PC-3 (cell line): Measurements from ENCODE around the gene RENBP. TPM values are rescaled to one million over a fixed set of nuclear protein-coding genes. Genes with fewer than 3 reads are reported as not detected.

Experiments
- ATAC-seq: fragments of 200-7000 bp; cut with Tn5 transposase; 2 replicates; pipeline ENCODE4 v1.9.1; 2020; ENCODE audit warnings: mild to moderate bottlenecking, moderate library complexity
- Bru-seq: library from RNA; stranded (reverse); fragments of 400-500 nt; gene quantifications from one replicate; lab custom pipeline; 2021; lab: Mats Ljungman, UMichigan
- BruChase-seq, 2 experiments: library from RNA; stranded (reverse); fragments of 400-500 nt; gene quantifications; one replicate each; lab custom pipeline; 2021; lab: Mats Ljungman, UMichigan
- BruUV-seq: library from RNA; stranded (reverse); fragments of 400-500 nt; replicated peaks from 2 replicates; lab custom pipeline; 2021; lab: Mats Ljungman, UMichigan
- CTCF ChIA-PET: fragments of 300-600 bp; sonication (Branson Sonifier 250); formaldehyde crosslinking; loops from one replicate; lab custom pipeline; 2022; ENCODE audit warnings: antibody characterized with exemption; lab: Charles Lee
- POLR2A ChIA-PET: fragments of 300-600 bp; sonication (Branson Sonifier 250); formaldehyde crosslinking; loops from one replicate; lab custom pipeline; 2022; ENCODE audit warnings: antibody characterized with exemption; ENCODE audit not compliant: unreplicated experiment; lab: Charles Lee
- DNase-seq: peaks from one replicate; pipeline ENCODE4 v3.0.0-alpha.2; 2015
- H2AFZ ChIP-seq: fragments of 300-600 bp; sonication (generic); 2 replicates; pipeline ENCODE4 v1.6.0; 2016; ENCODE audit warnings: antibody characterized with exemption, low read length
- H3F3A ChIP-seq: fragments of 300-600 bp; sonication (generic); one replicate; pipeline ENCODE4 v1.6.0; 2017; ENCODE audit warnings: antibody characterized with exemption, low read length, control low read depth, mild to moderate bottlenecking; ENCODE audit not compliant: unreplicated experiment
- H3K27ac ChIP-seq: fragments of 300-600 bp; sonication (generic); 2 replicates; pipeline ENCODE4 v1.5.1; 2016; ENCODE audit warnings: mild to moderate bottlenecking, low read length
- H3K27me3 ChIP-seq: fragments of 300-600 bp; sonication (generic); 2 replicates; pipeline ENCODE4 v1.6.1; 2016; ENCODE audit warnings: low read length, mixed read lengths
- H3K36me3 ChIP-seq: fragments of 300-600 bp; sonication (generic); 2 replicates; pipeline ENCODE4 v1.6.1; 2016; ENCODE audit warnings: low read depth, mixed run types, low read length, mixed read lengths
- H3K4me1 ChIP-seq: fragments of 300-600 bp; sonication (generic); 2 replicates; pipeline ENCODE4 v1.5.1; 2016; ENCODE audit warnings: low read length; ENCODE audit not compliant: insufficient read depth
- H3K4me2 ChIP-seq: fragments of 300-600 bp; sonication (generic); 2 replicates; pipeline ENCODE4 v1.6.0; 2016; ENCODE audit warnings: low read length
- H3K4me3 ChIP-seq: fragments of 300-600 bp; sonication (generic); 2 replicates; pipeline ENCODE4 v1.5.1; 2016; ENCODE audit warnings: mild to moderate bottlenecking, low read length, mixed read lengths
- H3K79me2 ChIP-seq: fragments of 300-600 bp; sonication (generic); 2 replicates; pipeline ENCODE4 v1.6.1; 2017; ENCODE audit warnings: low read length, mixed read lengths
- H3K9ac ChIP-seq: fragments of 300-600 bp; sonication (generic); 2 replicates; pipeline ENCODE4 v1.6.0; 2016; ENCODE audit warnings: mild to moderate bottlenecking, low read length
- H3K9me2 ChIP-seq: fragments of 300-600 bp; sonication (generic); replicated peaks from 2 replicates; pipeline ENCODE4 v1.6.1; 2016; ENCODE audit warnings: mixed run types, low read length, mixed read lengths
- H3K9me3 ChIP-seq: fragments of 300-600 bp; sonication (generic); 2 replicates; pipeline ENCODE4 v1.6.1; 2016; ENCODE audit warnings: low read length, mixed read lengths
- H4K20me1 ChIP-seq: fragments of 300-600 bp; sonication (generic); 2 replicates; pipeline ENCODE4 v1.6.1; 2016; ENCODE audit warnings: low read length, mixed read lengths
- EZH2 ChIP-seq: fragments of 300-600 bp; sonication (generic); IDR thresholded peaks from one replicate; pipeline ENCODE4 v1.6.1; 2017; ENCODE audit warnings: antibody characterized with exemption, mild to moderate bottlenecking, low read length; ENCODE audit not compliant: unreplicated experiment
- EZH2phosphoT487 ChIP-seq: fragments of 300-600 bp; sonication (generic); IDR thresholded peaks from 2 replicates; pipeline ENCODE4 v1.6.1; 2018; ENCODE audit warnings: mild to moderate bottlenecking, antibody characterized with exemption, low read length, borderline replicate concordance
- intact Hi-C: fragments of 100-400 bp; cut with micrococcal nuclease; formaldehyde crosslinking; loops from 2 replicates; pipeline ENCODE4 v1.9.0; 2023
- long read RNA-seq: library from polyadenylated mRNA; unstranded; transcript quantifications from one replicate; pipeline ENCODE4 v2.0.0, GENCODE V29; 2021; ENCODE audit not compliant: unreplicated experiment
- total RNA-seq: library from RNA; depleted of rRNA; stranded (reverse); fragments of >200 nt; gene quantifications from 2 replicates; pipeline ENCODE4 v1.2.3, GENCODE V29; 2014; rRNA removed
- TF ChIP-seq, protein P1 (sequence below): fragments of 300-600 bp; sonication (generic); conservative IDR thresholded peaks from 2 replicates; pipeline ENCODE4 v1.5.1; 2017; ENCODE audit warnings: antibody characterized with exemption, low read depth, mild to moderate bottlenecking, low read length

RENBP gene
- 3.7 TPM in 1 of 2 replicates, not detected in the other for total RNA-seq
- percentile 21 among the genes with signal in this experiment for Bru-seq, nascent RNA
- BruChase-seq, experiment 1, labeled RNA remaining after a 6-hour chase, result percentile 37 among the genes with signal in this experiment
- BruChase-seq, experiment 2, labeled RNA remaining after a 2-hour chase, result percentile 33 among the genes with signal in this experiment
- long read RNA-seq, result 0 reads

DNA sequence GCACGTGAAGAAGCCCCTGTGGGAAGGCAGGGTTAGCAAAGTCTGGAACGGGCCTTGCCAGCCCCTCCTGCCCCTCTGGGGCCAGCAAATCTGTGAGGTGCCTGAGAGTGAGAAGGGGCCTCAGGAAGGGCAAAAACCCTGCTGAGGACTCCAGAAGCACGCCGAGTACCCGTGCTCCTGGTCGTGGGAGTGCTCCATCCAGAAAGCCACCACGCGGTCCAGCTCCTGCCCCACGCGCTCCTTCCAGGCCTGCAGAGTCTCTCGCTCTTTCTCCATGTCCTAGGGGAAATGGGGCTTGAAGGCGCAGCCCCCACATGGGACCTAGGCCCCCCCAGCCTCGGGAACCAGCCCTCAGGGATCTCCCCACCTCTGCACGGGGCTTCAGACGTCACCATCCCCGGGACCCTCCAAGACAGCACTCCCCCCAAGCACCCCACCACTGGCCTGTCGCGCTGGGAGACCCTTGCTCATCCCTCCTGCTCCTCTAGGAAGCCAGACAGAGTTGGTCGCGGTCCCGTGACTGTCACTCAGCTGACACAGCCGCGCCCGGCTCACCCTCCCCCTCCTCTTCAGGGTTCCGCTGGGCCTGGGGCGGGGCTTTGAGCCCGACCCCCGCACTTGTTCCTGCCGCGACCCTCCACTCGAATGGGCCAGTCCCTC, at the start of gene RENBP:
TSS of gene RENBP (minus strand) at position 504 of the 660 bp plus-strand sequence. CDS start at position 471, 33 bp downstream.
- no peak within 1 kb of the TSS for H3K4me2 ChIP-seq
- H4K20me1 ChIP-seq, result no peaks in the 10 kb centered on the region
- H3K79me2 ChIP-seq, result no peaks in the 10 kb centered on the region
- POLR2A ChIA-PET, result no interaction called here
- no TSS peak for BruUV-seq
- no peak for TF ChIP-seq EZH2
- no peak for TF ChIP-seq EZH2phosphoT487
- TF ChIP-seq, protein P1, sequence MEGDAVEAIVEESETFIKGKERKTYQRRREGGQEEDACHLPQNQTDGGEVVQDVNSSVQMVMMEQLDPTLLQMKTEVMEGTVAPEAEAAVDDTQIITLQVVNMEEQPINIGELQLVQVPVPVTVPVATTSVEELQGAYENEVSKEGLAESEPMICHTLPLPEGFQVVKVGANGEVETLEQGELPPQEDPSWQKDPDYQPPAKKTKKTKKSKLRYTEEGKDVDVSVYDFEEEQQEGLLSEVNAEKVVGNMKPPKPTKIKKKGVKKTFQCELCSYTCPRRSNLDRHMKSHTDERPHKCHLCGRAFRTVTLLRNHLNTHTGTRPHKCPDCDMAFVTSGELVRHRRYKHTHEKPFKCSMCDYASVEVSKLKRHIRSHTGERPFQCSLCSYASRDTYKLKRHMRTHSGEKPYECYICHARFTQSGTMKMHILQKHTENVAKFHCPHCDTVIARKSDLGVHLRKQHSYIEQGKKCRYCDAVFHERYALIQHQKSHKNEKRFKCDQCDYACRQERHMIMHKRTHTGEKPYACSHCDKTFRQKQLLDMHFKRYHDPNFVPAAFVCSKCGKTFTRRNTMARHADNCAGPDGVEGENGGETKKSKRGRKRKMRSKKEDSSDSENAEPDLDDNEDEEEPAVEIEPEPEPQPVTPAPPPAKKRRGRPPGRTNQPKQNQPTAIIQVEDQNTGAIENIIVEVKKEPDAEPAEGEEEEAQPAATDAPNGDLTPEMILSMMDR, result no peak
- CTCF ChIA-PET, result no interaction called here
- no peak within 1 kb of the TSS for H2AFZ ChIP-seq
- no peaks in the 10 kb centered on the region for H3K9me2 ChIP-seq
- intact Hi-C loops, result no loop called here
- H3F3A ChIP-seq, result no peaks in the 10 kb centered on the region
- H3K27me3 ChIP-seq, result no peaks in the 10 kb centered on the region
- H3K4me3 ChIP-seq, result no peak within 1 kb of the TSS
- no peaks in the 10 kb centered on the region for H3K9me3 ChIP-seq
- H3K36me3 ChIP-seq, result no peaks in the 10 kb centered on the region; the same call in 1 of the 2 replicates
- H3K27ac ChIP-seq, result no peak within 1 kb of the TSS
- H3K4me1 ChIP-seq, result no peaks in the 10 kb centered on the region
- H3K9ac ChIP-seq, result no peak within 1 kb of the TSS
- no peak for DNase-seq
- no peak for ATAC-seq

DNA sequence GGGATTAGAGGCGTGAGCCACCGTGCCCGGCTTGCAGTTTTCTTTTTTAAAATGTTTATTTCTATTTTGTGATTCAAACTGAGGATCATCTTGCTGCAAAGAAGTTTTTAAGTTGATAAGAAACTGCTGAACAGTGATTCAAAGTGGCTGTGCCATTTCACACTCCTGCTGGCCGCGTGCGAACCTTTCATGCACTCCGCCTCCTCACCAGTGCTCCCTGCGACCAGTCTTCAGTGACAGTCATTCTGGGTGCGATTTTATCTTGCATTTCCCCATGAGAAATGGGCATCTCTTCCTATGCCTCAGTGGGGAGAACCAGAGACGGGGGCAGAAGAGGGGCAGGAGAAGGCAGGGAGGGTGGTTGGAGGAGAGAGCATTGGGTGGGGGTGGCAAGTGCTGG, 49.5 kb upstream of the RENBP start:
- Histone ChIP-seq H3K79me2 (no peaks in the 10 kb centered on the region), H3K4me3 (no peak overlapping the region), H4K20me1 (no peaks in the 10 kb centered on the region), H3F3A (no peaks in the 10 kb centered on the region), H3K4me1 (no peaks in the 10 kb centered on the region), H3K9me3 (no peaks in the 10 kb centered on the region), H3K9ac (no peak overlapping the region), H3K27me3 (no peaks in the 10 kb centered on the region), H3K36me3 (no peaks in the 10 kb centered on the region), H2AFZ (no peak overlapping the region), H3K9me2 (no peaks in the 10 kb centered on the region), H3K4me2 (no peak overlapping the region), H3K27ac (no peak overlapping the region)
- BruUV-seq, result no TSS peak
- no peak for ATAC-seq
- POLR2A ChIA-PET, result no interaction called here
- intact Hi-C loops, result no loop called here
- TF ChIP-seq, protein P1, result no peak
- TF ChIP-seq EZH2 (no peak), EZH2phosphoT487 (no peak)
- no peak for DNase-seq
- CTCF ChIA-PET, result no interaction called here

DNA sequence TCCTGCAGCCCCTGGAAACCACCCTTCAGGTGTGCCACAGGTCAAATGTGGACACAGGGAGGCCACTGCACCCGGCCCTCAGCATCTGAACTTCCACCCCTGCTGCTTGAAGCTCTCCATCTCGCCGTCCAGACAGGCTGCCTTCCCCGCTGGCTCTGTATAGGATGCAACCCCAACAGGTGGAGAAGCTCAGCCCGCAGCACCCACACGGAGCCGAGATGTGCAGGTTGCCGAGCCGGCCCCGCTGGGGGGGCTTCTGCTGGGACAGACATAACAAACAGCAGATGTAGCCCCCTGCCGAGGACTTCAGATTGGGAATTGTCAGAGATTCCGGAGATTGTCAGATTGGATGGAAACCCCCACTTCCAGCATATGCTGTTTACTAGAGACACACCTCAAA, 48.6 kb upstream of the RENBP start:
- H3K36me3 ChIP-seq, result no peaks in the 10 kb centered on the region
- POLR2A ChIA-PET, result no interaction called here
- CTCF ChIA-PET, result no interaction called here
- H3K9me3 ChIP-seq, result no peaks in the 10 kb centered on the region
- intact Hi-C loops, result no loop called here
- H3K4me2 ChIP-seq, result no peak overlapping the region
- no peak overlapping the region for H3K27ac ChIP-seq
- no peaks in the 10 kb centered on the region for H3K27me3 ChIP-seq
- TF ChIP-seq, protein P1, result no peak
- TF ChIP-seq EZH2 (no peak), EZH2phosphoT487 (no peak)
- no peak overlapping the region for H3K9ac ChIP-seq
- no peaks in the 10 kb centered on the region for H3K79me2 ChIP-seq
- H3K9me2 ChIP-seq, result no peaks in the 10 kb centered on the region
- no peaks in the 10 kb centered on the region for H3K4me1 ChIP-seq
- no TSS peak for BruUV-seq
- H3F3A ChIP-seq, result no peaks in the 10 kb centered on the region
- no peaks in the 10 kb centered on the region for H4K20me1 ChIP-seq
- H3K4me3 ChIP-seq, result no peak overlapping the region
- no peak for ATAC-seq
- no peak for DNase-seq
- H2AFZ ChIP-seq, result no peak overlapping the region
